HG03575 (cell line): ENCODE data around the gene NRDE2.

Source experiments
- ATAC-seq: cut with Tn5 transposase; IDR thresholded peaks from one replicate; pipeline ENCODE4 v1.9.1; 2021; ENCODE audit not compliant: unreplicated experiment, insufficient number of reproducible peaks, low FRiP score; ENCODE audit errors: extremely low read depth

Gene NRDE2

DNA sequence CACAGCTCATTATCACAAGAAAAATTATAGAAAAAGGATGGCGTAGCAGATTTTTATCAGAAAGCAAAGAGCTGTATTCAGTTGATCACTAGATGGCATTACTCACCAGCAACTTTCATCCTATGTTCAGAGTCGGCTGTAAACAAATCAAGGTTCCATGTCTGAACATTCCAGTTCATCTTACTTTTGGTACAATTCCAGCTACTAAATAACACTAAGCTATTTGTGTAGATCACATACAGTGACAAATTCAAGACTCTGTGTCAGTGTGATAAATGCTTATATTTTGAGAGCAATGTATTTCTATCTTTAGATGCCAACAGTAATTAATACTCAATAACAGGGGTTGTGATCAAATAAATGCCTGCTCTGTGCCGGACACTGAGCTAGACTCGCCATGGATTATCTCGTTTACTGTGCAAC, 30.1 kb downstream of the NRDE2 start:
- no peak for ATAC-seq

DNA sequence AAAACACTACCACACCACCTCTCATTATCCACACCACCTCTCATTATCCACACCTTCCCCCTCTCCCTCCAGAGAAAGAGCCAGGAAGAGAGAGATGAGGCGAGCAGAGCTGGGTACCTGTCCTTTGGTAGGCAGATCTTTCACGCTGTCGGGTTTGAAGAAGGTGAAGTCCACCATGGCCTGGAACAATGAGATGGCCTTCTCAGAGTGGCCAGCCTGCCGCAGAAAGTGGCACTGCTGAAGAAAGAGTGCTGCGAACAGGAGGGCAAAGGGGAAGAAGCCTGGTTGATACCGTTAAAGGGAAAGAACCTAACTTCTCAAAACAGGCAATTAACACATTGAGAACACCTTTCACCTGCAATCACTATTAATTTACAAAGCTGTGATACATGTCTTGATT, 30.6 kb downstream of the NRDE2 start:
- ATAC-seq: no peak

DNA sequence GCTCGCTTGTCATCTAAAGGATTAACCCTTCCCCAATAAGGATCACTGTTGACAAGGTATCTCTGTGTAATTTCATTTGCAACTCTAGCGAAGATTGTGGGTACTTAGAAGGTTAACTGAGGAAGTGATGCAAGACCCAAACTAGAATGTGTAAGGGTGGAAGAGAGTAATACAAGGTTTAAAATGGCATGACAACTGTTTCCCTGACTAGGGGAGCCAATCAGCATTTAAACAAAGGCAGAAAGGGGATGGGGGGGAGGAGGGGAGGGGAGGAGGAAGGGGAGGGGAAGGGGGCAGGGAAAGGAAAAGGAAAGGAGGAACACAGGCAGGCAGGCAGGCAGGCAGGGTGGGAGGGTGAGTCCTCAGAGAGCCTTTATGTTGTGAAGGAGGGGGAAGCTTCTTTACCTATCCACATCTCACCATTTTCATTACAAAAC, 31.1 kb downstream of the NRDE2 start:
- no peak for ATAC-seq

DNA sequence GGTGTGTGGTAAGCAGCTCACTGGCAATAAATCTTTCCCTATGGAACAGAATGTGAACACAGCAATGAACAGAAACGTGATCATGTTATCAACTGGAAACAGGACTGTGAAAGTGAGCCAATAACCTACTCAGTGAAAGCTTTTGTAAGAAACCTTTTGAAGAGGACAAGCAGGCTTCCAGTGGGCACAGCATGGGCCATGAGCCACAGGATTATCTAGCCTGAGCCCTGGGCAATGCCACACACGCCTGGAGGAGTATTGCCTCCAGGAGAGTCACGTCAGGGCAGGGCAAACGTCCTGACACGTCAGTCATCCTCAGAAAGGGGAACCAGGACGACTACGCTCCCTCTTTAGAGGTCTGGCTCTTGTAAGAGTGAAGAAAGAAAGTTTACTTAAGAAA, 32.3 kb downstream of the NRDE2 start:
- ATAC-seq: no peak

DNA sequence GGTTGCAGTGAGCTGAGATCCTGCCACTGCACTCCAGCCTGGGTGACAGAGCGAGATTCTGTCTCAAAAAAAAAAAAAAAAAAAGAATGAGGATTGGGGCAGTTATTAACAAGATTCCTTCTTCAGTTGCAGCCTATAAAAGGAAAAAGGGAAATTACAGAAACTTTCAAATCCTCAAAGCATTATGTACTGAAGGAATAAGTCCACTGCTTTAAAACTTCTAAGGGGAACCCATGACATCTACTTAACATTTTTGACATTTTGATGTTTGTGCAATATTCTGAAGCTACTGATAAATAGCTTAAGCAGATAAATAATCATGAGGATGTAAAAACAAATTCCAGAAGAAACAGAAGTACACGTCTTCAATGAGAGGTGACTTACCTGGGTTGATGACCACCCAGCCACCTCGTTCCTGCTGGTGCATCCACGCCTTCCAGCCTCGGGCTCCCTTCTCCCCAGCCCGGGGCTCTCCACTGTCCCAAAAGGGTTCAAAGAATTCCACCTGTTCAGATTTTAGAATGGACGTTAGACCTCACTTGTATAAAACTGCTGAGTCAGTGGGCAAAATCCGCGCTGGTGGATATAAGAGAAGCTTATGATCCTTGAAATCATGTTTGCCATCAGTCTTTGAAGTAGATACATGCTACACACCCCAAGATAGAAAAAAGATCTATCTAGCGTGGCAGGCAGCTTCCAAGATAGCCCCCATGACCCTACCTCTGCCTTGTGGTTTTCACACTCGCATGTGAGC, 33.7 kb downstream of the NRDE2 start:
- ATAC-seq: no peak

DNA sequence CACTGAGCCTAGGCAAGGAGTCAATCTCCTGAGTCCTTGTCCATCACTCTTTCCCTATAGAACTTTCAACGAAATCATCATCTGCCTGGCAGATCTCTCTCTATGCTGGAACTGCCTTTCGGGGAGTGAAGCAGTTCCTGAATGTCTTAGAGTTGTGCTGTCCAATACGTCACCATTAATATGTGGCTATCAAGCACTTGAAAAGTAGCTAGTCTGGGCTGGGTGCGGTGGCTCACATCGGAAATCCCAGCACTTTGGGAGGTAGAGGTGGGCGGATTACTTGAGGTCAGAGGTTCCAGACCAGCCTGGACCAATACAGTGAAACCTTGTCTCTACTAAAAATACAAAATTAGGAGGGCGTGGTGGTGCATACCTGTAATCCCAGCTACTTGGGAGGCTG, 35.1 kb downstream of the NRDE2 start:
- ATAC-seq: no peak

DNA sequence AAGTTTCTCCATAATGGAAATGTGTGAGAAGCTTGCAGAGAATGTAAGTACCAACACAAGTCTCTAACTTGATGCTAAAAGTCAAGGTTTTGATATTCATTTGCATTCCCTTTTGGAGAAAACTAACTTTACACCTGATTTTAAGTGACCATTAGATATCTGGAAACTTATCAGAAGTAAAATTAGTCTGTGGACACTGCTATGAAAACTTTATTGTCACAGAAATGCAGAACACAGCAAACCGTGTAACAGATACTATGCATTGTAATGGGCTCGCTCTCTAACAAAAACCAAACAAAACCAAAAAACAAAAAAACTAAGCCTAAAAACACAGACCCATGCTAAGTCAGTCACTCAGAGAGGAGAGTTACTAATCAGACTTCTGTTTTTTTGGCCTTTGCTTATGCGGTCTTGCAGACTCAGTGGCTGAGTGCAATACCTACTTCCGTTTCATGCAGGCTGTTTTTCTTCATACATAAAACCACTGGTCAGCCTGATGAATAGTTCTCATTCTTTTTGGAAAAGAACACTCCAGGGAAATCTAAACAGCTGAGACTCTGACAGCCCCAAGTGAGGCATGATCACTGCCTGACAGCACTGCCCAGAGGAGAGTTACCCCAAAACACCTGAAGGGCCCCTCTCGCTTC, 35.7 kb downstream of the NRDE2 start:
- no peak for ATAC-seq

DNA sequence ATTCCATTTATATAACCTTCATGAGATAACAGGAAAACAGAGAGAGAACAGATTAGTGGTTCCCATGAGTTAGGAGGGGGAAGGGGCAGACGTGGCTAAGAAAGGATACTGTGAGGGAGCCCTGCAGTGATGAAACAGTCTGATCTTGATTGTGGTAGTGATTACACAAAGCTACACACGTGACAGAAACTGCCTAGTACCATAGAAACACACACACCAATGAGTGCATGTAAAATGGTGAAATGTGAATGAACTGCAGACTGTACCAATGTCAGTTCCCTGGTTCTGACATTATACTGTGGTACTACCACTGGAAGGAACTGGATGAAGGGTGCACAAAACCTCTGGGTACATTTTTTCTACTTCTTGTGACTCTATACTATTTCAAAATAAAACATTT, 36.9 kb downstream of the NRDE2 start:
- ATAC-seq: no peak

DNA sequence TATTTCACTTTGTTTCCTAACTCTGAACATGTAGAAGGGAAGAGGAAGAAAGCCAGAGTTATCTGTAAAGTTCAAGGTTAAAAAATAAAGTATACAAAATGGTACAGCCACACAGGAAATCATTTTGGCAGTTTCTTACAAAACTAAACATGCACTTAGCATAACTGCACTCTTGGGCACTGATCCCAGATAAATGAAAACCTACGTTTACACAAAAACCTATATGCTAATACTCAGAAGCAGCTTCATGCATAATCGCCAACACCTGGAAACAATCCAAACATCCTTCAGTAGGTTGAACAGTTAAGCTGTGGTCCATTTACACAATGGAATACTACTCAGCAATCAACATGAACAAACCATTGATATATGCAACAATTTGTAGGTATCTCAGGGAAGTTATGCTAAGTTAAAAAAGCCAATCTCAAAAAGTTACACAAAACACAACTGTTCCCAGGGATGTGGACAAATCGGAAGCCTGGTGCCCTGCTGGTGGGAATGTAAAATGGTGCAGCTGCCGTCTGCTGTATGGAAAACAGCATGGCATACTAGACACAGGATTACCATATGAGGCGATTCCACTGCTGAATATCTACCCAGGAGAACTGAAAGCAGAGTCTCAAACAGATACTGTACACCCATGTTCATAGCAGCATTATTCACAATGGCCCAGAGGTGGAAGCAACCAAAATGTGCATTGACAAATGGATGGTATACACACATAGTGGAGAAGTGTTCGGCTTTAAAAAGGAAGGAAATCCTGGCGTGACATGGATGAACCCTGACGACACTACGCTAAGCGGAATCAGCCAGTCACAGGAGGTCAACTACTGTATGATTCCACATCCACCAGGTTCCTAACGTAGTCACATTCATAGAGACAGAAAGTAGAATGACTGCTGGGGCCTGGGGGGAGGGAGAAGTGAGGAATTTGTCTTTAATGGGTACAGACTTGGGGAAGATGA, 37.7 kb downstream of the NRDE2 start:
- ATAC-seq: no peak

DNA sequence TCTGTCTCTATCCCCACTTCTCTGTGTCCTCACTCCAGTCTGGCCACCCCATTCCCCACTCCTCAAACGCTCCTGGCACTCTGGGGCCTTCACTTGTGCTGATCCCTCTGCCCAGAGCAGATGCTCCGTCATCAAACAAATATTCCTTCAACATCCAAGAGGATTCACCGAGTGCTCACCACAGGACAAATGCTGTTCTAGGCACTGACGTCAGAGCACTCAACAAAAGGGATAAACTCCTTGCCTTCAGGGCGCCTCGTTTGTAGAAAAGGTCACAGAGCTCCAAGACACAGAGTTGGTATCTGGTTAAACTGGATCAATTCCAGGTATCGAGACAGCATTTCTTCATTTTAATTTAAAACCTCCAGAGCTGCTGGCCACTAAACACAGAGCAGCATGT, 40.0 kb downstream of the NRDE2 start:
- no peak for ATAC-seq

DNA sequence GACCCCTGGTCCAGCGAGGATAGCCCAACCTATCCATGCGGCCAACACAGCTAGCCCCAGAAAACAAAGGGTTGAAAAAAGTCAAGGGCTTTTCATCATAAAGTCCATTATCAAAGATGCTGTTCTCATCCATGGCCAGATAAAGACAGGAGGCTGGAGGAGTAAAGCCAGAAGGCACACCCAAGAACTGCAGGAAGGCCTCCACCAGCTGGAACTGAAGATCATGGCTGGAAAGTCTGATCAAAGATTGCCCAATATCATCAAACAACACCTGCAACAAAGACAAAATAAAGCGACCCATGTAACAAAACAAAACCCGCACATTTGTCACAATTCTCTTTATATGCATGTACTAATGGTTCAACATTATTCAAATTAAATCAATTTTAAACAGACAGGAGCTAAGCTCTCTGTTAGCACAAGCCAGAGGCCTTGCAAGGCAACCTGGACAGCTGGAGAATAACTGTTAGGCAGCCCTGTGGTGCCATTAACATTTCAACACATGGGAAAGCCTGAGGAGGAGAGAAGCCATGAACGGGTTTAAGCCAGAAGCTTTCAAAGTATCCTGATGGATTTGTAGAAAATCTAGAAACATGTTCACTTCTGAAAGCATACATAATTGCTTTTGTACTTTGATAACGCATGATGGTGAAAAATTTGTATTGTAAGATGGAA, 41.3 kb downstream of the NRDE2 start:
- ATAC-seq: no peak

DNA sequence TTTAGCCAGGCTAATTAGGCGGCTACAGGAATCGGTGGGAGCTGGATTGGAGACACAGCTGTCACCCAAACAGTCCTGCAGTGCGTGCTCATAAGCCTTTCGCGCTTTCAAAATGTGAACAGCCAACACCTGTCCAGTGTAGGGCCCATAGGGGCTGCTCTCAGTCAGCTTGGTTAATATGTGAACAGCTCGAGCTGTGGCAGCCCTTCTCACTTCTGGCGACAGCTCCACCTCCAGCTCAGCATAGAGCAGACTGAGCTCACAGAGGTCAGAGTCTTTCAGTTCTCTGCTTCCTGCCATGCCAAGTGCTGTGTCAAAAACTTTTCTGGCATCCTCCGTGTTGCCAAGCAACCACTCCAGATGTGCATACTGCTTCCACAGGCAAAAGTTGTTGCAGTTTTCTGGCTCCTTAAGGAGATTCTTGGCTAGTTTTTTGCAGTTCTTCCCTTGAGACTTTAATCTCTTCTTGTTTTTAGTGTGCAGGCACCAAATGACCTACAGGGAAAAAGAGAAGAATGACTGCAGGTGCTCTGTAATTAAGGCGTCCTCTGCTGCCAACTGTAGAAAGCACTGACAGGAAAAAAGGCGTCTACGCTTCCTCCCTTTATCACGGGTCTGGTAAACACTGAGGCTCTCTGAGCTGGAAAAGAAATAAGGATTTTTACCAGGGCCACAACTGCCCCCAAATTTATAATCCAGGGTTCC, 42.9 kb downstream of the NRDE2 start:
- ATAC-seq: no peak

DNA sequence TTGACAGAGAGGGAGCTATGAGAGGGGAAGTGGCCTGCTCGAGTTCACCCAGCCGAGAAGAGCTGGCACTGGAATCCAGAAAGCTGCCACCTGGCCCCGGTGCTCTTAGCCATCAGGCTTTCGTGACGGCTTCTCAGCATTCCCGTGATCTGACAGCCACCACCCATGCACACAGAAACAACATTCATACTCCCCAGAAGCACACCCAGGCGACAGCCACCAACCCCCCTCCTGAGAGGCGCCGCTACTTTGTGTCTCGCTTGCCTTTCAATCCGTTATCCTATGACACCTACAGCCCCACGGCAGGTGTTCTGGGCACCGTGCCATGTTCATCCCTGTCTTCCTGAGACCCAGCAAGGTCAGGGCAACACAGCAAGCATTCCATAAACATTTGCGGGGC, 44.0 kb downstream of the NRDE2 start:
- no peak for ATAC-seq

DNA sequence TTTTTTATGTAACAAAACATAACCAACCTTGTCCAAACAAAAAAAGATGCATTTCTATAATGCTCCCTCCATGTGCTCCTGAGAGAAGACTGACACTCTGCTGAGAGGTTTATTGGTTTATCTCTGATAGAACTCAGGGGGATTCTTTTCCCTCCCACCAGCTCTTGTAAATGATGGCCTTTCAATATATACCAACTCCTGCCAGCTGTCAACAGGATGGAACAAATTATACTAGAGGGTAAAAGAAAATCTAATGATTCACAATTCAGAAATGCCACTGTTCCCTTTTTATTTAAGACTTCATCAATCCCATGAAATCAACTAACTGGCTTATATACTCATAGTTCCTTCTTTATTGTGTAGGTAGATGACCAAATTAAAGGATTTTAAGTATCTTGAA, 50.0 kb downstream of the NRDE2 start:
- no peak for ATAC-seq

DNA sequence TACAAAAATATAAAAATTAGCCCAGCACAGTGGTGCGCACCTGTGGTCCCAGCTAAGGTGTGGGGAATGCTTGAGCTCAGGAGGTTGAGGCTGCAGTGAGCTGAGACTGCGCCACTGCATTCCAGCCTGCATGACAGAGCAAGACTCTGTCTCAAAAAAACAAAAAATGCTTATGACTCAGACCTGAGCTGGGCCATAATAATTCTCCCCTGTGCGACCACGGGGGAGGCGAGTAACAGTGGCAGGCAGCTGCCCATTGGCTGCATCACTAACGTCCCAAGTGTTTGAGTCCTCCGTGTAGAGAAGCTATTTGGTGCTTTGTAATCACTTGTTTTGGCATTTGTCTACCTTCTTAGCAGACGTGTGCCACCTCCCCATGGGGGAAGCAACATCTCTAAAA, 50.5 kb downstream of the NRDE2 start:
- ATAC-seq: no peak

DNA sequence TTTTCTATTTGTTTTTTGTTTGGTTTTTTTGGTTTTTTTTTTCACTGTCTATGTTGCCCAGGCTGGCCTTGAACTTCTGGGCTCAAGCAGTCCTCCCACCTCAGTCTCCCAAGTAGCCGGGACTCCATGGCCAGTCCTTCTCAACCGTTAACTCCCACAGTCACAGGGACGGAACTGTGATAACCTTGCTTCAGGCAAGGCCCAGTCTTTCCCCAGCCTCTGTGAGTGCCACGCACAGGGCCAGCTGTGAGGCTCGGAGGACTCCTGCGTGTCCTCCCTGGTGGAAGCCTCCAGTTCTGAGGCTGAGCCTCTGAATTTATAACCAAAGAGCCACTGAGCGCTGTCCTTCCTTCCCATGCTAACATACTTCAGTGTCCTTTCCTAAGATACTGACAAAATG, 51.6 kb downstream of the NRDE2 start:
- ATAC-seq: no peak

DNA sequence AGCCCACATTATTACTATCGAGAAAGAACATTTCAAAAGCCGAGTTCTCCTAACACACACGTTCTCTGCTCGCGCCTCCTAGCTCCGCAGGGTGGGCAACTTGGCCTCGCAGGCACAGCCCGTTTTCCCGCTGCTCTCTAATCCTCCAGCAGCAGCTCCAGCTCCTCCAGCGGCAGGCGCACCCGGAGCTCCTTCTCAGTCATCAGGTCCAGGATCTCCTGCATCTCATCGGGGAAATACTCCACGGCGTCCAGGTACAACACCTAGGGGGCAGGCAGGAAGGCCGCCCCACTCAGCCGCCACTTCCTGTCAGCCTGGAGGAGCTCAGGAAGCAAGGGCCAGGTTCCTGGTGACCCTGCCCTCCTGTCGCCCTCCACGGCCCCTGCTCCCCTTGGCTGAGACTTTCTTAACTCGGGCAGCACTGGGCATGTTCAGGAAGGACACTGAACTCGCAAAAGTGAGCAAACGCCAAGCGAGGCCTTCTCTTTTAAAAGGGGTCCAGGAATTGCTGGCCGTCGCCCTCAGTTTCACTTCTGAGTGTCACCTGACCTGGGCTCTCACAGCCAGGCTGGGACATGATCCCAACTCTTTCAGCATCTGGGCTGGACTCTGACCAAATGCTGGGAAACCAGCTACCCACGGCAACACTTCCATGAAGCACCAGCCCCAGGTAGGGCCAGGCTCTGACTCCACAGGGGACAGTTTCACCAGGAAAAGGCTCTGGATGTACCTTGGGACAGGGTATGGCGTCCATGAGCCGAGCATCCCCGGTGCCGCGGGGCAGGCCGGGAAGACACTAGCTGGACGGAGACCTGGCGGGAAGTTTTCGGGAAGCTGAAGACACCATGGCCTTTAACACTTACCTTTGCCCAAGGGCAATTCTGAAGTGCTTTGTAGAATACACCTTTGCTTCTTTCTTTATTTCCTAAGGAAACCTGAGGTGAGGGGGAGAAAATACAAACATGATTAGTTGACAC, 53.3 kb downstream of the NRDE2 start:
- ATAC-seq: no peak
